Measurements from ENCODE around the gene EMSY.

DNA sequence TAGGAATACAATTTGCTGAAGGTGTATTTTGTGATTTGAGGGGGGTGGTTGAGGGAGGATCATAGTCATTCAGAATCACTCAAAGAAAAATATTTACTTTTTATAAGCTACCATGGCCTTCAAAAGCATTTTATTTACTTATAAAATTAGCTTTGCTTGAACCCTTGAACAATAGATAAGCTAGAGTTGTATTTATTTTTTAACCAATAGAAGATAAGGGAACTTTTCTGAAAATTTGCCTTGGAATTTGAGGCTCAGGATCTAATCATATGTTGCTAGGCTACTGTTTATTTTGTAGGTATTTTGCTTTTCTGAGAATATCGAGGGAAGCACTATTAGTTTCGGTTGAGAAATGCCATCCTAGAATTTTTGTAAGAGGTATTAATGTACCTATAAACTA is 82.1 kb downstream of the EMSY start:
- TF ChIP-seq, protein P1, sequence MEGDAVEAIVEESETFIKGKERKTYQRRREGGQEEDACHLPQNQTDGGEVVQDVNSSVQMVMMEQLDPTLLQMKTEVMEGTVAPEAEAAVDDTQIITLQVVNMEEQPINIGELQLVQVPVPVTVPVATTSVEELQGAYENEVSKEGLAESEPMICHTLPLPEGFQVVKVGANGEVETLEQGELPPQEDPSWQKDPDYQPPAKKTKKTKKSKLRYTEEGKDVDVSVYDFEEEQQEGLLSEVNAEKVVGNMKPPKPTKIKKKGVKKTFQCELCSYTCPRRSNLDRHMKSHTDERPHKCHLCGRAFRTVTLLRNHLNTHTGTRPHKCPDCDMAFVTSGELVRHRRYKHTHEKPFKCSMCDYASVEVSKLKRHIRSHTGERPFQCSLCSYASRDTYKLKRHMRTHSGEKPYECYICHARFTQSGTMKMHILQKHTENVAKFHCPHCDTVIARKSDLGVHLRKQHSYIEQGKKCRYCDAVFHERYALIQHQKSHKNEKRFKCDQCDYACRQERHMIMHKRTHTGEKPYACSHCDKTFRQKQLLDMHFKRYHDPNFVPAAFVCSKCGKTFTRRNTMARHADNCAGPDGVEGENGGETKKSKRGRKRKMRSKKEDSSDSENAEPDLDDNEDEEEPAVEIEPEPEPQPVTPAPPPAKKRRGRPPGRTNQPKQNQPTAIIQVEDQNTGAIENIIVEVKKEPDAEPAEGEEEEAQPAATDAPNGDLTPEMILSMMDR (IDR thresholded peaks at IDR 0.05 in 4 of 5, conservative IDR thresholded peaks at IDR 0.05 in 1 of 5) = no peak
- no peak for TF ChIP-seq POLR2A (IDR thresholded peaks at IDR 0.05)

Measured in gastrocnemius medialis (tissue), 4 donors.